SK-N-SH (cell line): ENCODE results near the gene CAMKMT. TPM values are rescaled to one million over a fixed set of nuclear protein-coding genes. Genes with fewer than 3 reads are reported as not detected.

ENCODE experiments used
- CTCF ChIA-PET: fragments of 300-600, 350-600 bp; formaldehyde crosslinking; extraction: SDS; loops from one replicate; lab custom pipeline; 2021; lab: Yijun Ruan, JAX
- POLR2A ChIA-PET: fragments of 350-600 bp; sonication (Branson Sonifier 250); formaldehyde crosslinking; extraction: SDS; loops from one replicate; lab custom pipeline; 2020; ENCODE audit warnings: antibody characterized with exemption, inconsistent platforms; lab: Yijun Ruan, JAX
- DNase-seq: peaks from one replicate; pipeline ENCODE4 v3.0.0; 2012
- H2AFZ ChIP-seq: fragments of 200-600 bp; sonication (generic); 2 replicates; pipeline ENCODE4 v1.8.1; 2016; ENCODE audit warnings: antibody characterized with exemption, mild to moderate bottlenecking, low read depth
- H3F3A ChIP-seq: fragments of 200-600 bp; sonication (generic); replicated peaks from 2 replicates; pipeline ENCODE3; 2016; ENCODE audit warnings: antibody characterized with exemption, mild to moderate bottlenecking; ENCODE audit not compliant: insufficient read depth
- H3K27ac ChIP-seq, 2 experiments: fragments of 200-500 bp in 1 of 2; fragments of 200-600 bp in 1 of 2; sonication (Bioruptor generic) in 1 of 2; sonication (generic), shearing (Covaris generic) in 1 of 2; 2 replicates each; pipeline versions ENCODE4 v1.5.1 to v1.6.1; 2014 to 2016; ENCODE audit warnings: low read depth in 2 of 2, inconsistent platforms in 1 of 2, low read length in 1 of 2, mild to moderate bottlenecking in 1 of 2, mixed read lengths in 1 of 2
- H3K27me3 ChIP-seq: fragments of 200-600 bp; sonication (generic), shearing (Covaris generic); 2 replicates; pipeline ENCODE4 v1.6.1; 2016; ENCODE audit warnings: mixed run types; ENCODE audit not compliant: insufficient read depth
- H3K36me3 ChIP-seq, 2 experiments: fragments of 200-500 bp in 1 of 2; fragments of 200-600 bp in 1 of 2; sonication (Bioruptor generic) in 1 of 2; sonication (generic) in 1 of 2; replicated peaks in 1 of 2; 2 replicates each; pipeline versions ENCODE3 to v1.5.1; 2014 to 2016; ENCODE audit warnings: low read length in 1 of 2, mild to moderate bottlenecking in 1 of 2; ENCODE audit not compliant: insufficient read depth in 2 of 2, control insufficient read depth in 1 of 2
- H3K4me1 ChIP-seq, 2 experiments: fragments of 200-500 bp in 1 of 2; fragments of 200-600 bp in 1 of 2; sonication (Bioruptor generic) in 1 of 2; sonication (generic), shearing (Covaris generic) in 1 of 2; 2 replicates each; pipeline versions ENCODE4 v1.5.1 to v1.6.1; 2014 to 2016; ENCODE audit warnings: low read depth in 1 of 2, low read length in 1 of 2, mixed run types in 1 of 2; ENCODE audit not compliant: insufficient read depth in 2 of 2, control insufficient read depth in 1 of 2
- H3K4me2 ChIP-seq: fragments of 200-600 bp; sonication (generic), shearing (Covaris generic); 2 replicates; pipeline ENCODE4 v1.6.1; 2017; ENCODE audit warnings: mixed run types
- H3K4me3 ChIP-seq, 2 experiments: fragments of 200-500 bp in 1 of 2; fragments of 200-600 bp in 1 of 2; sonication (Bioruptor generic) in 1 of 2; sonication (generic), shearing (Covaris generic) in 1 of 2; 2 replicates each; pipeline versions ENCODE4 v1.5.1 to v1.8.1; 2014 to 2016; ENCODE audit warnings: low read depth in 2 of 2, inconsistent platforms in 1 of 2, low read length in 1 of 2, mild to moderate bottlenecking in 1 of 2, mixed read lengths in 1 of 2, moderate library complexity in 1 of 2
- H3K79me2 ChIP-seq: fragments of 200-600 bp; sonication (generic); 2 replicates; pipeline ENCODE4 v1.8.1; 2017; ENCODE audit warnings: mild to moderate bottlenecking; ENCODE audit not compliant: insufficient read depth
- H3K9ac ChIP-seq: fragments of 200-600 bp; sonication (generic); 2 replicates; pipeline ENCODE4 v1.6.1; 2017; ENCODE audit warnings: mixed run types
- H3K9me2 ChIP-seq: fragments of 200-600 bp; sonication (generic); 2 replicates; pipeline ENCODE4 v1.6.1; 2017; ENCODE audit warnings: mixed run types
- H3K9me3 ChIP-seq: fragments of 200-600 bp; sonication (generic); 2 replicates; pipeline ENCODE4 v1.6.1; 2017; ENCODE audit warnings: mixed run types, mild to moderate bottlenecking, moderate library complexity
- H4K20me1 ChIP-seq: fragments of 200-600 bp; sonication (generic); 2 replicates; pipeline ENCODE4 v1.6.1; 2017; ENCODE audit warnings: mild to moderate bottlenecking, mixed run types; ENCODE audit not compliant: insufficient read depth
- CHD2 ChIP-seq: fragments of 150-350 bp; IDR thresholded peaks from 2 replicates; pipeline ENCODE4 v1.6.1; 2018; ENCODE audit warnings: low read length; ENCODE audit not compliant: partially characterized antibody
- ELF1 ChIP-seq: IDR thresholded peaks from 2 replicates; pipeline ENCODE4 v1.4.0; 2012
- EP300 ChIP-seq, 2 experiments: IDR thresholded peaks; 2 replicates each; pipeline versions ENCODE4 v1.4.0 to v1.6.1; 2012; ENCODE audit warnings: borderline replicate concordance in 1 of 2, low read depth in 1 of 2, low read length in 1 of 2
- EZH2phosphoT487 ChIP-seq: fragments of 200-600 bp; sonication (generic); IDR thresholded peaks from 2 replicates; pipeline ENCODE4 v1.6.1; 2017; ENCODE audit warnings: low read depth, mixed run types, mild to moderate bottlenecking, antibody characterized with exemption, moderate library complexity, borderline replicate concordance
- FOSL2 ChIP-seq: IDR thresholded peaks from 2 replicates; pipeline ENCODE4 v1.4.0; 2012; ENCODE audit warnings: low read depth, mild to moderate bottlenecking, moderate library complexity, borderline replicate concordance
- FOXJ3 ChIP-seq: sonication (generic); formaldehyde crosslinking; IDR thresholded peaks from 2 replicates; pipeline ENCODE4 v1.5.1; 2020; ENCODE audit warnings: mild to moderate bottlenecking, missing genetic modification reagents
- FOXM1 ChIP-seq: IDR thresholded peaks from 2 replicates; pipeline ENCODE4 v1.4.0; 2012; ENCODE audit warnings: low read depth, mild to moderate bottlenecking
- IRF3 ChIP-seq: fragments of 150-350 bp; IDR thresholded peaks from 2 replicates; pipeline ENCODE4 v1.6.1; 2016; ENCODE audit warnings: mild to moderate bottlenecking, low read depth, low read length
- MAX ChIP-seq: IDR thresholded peaks from 2 replicates; pipeline ENCODE4 v1.4.0; 2012; ENCODE audit warnings: low read depth
- NFIC ChIP-seq: IDR thresholded peaks from 2 replicates; pipeline ENCODE4 v1.4.0; 2012; ENCODE audit warnings: borderline replicate concordance
- PBX3 ChIP-seq: IDR thresholded peaks from 2 replicates; pipeline ENCODE4; 2012
- RAD21 ChIP-seq: IDR thresholded peaks from 2 replicates; pipeline ENCODE4 v1.6.1; 2012; ENCODE audit warnings: mild to moderate bottlenecking, low read length
- SIN3A ChIP-seq: IDR thresholded peaks from 2 replicates; pipeline ENCODE4 v1.6.1; 2012; ENCODE audit warnings: low read depth, mild to moderate bottlenecking, low read length, moderate library complexity, borderline replicate concordance
- TAF1 ChIP-seq: IDR thresholded peaks from 2 replicates; pipeline ENCODE4 v1.6.1; 2012; ENCODE audit warnings: low read depth, mild to moderate bottlenecking, low read length, moderate library complexity, borderline replicate concordance
- TEAD4 ChIP-seq: IDR thresholded peaks from 2 replicates; pipeline ENCODE4 v1.4.0; 2012; ENCODE audit warnings: mild to moderate bottlenecking, borderline replicate concordance; ENCODE audit not compliant: insufficient read depth
- USF1 ChIP-seq: IDR thresholded peaks from 2 replicates; pipeline ENCODE4 v1.4.0; 2012; ENCODE audit warnings: low read depth, borderline replicate concordance
- USF2 ChIP-seq: fragments of 150-350 bp; IDR thresholded peaks from 2 replicates; pipeline ENCODE4 v1.6.1; 2017; ENCODE audit warnings: antibody characterized with exemption, low read length, low read depth, borderline replicate concordance
- WGBS: methylation state at CpG from one replicate; pipeline ENCODE4 v1.1.6; 2017; ENCODE audit warnings: low lambda C conversion rate; 5-methylcytosine and 5-hydroxymethylcytosine counted together
- polyA plus RNA-seq, 3 experiments: library from polyadenylated mRNA; depleted of rRNA; stranded (reverse); fragments of >200 nt; gene quantifications; 2 replicates each; pipeline ENCODE4 v1.2.3, GENCODE V29; 2012

The CAMKMT gene
- polyA plus RNA-seq, 1 of the 3 experiments (the other 2 are of a cell fraction): 5.9 TPM

DNA sequence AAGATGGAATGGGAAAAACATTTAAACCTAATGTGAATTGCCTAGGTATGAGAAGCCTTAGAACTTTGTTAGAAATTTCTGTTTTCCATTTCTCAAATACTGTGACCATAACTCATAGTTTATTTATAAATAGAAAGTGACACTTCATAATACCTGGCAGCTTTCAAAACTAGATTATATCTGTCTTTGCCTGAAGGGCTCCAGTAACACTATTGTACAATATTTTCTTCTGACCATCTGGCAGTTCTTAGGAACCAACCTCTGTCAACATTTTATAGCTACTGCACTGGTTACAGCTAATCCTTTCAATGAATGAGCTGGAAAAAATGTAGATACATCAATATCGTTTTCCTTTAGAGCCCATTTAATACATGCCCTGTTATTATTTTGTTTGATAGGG, 237.4 kb downstream of the CAMKMT start (continued):
- TF ChIP-seq NFIC: no peak
- TF ChIP-seq TEAD4: no peak
- no peak for TF ChIP-seq IRF3
- peak; percentile 31; the same call in 1 of the 2 replicates for TF ChIP-seq PBX3

DNA sequence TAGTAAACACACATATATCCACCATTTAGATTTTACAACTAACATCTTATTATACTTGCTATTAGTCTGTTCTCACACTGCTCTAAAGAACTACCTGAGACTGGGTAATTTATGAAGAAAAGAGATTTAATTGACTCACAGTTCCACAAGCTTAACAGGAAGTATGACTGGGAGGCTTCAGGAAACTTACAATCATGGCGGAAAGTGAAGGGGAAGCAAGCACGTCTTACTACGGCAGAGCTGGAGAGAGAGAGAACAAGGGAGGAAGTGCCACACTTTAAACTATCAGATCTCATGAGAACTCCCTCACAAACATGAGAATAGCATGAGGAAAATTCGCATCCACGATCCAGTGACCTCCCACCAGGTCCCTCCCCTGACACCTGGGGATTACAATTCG, 240.7 kb downstream of the CAMKMT start:
- no peak overlapping the region for H3K4me3 ChIP-seq
- H3K9me3 ChIP-seq: no peaks in the 10 kb centered on the region
- no peaks in the 10 kb centered on the region for H3K79me2 ChIP-seq
- no peak for DNase-seq
- peaks cover 0 to 17% of the 10 kb centered on the region in 2 experiments; a peak in 2 of 4 replicates for H3K4me1 ChIP-seq
- peaks cover 2% of the 10 kb centered on the region for H3F3A ChIP-seq
- H3K9me2 ChIP-seq: no peaks in the 10 kb centered on the region
- H3K9ac ChIP-seq: no peak overlapping the region
- H4K20me1 ChIP-seq: no peaks in the 10 kb centered on the region
- H2AFZ ChIP-seq: no peak overlapping the region
- no peaks in the 10 kb centered on the region for H3K27me3 ChIP-seq
- 77% methylated on average over 6 of the region's 6 CpGs for WGBS
- POLR2A ChIA-PET: no interaction called here
- H3K36me3 ChIP-seq: no peaks in the 10 kb centered on the region
- H3K27ac ChIP-seq: no peak overlapping the region
- CTCF ChIA-PET: interaction anchor here (0.8 to 2.5 kb wide), 4 partner anchors 42 to 353 kb away, joined by 3 to 14 read pairs (median 4); no protein-coding TSS in a partner anchor
- H3K4me2 ChIP-seq: no peak overlapping the region
- TF ChIP-seq RAD21 (no peak), SIN3A (no peak), USF2 (no peak), NFIC (no peak), MAX (no peak), TAF1 (no peak), FOXM1 (no peak), EP300 (IDR thresholded peaks at IDR 0.05; ENCODE audit: borderline replicate concordance in 1 of 2, low read depth in 1 of 2, low read length in 1 of 2) (no peak), FOXJ3 (no peak), CHD2 (no peak), USF1 (no peak), ELF1 (no peak), EZH2phosphoT487 (no peak), FOSL2 (no peak)
